Osteoblast (primary cell): ENCODE results near the gene MMRN2. TPM values are rescaled to one million over a fixed set of nuclear protein-coding genes. Genes with fewer than 3 reads are reported as not detected.

Experiments
- DNase-seq: peaks from one replicate; pipeline ENCODE4 v3.0.0; 2011; ENCODE audit warnings: low spot score, mixed read lengths; ENCODE audit not compliant: insufficient read length; ENCODE audit errors: missing footprints
- H2AFZ ChIP-seq: 2 replicates; pipeline ENCODE4 v1.6.0; 2011; ENCODE audit warnings: mild to moderate bottlenecking, low read length
- H3K27ac ChIP-seq: 2 replicates; pipeline ENCODE4 v1.5.1; 2011; ENCODE audit warnings: mild to moderate bottlenecking, low read depth, low read length, moderate library complexity
- H3K27me3 ChIP-seq: 2 replicates; pipeline ENCODE4 v1.6.0; 2012; ENCODE audit warnings: mild to moderate bottlenecking, control low read depth, inconsistent platforms, low read length, moderate library complexity; ENCODE audit not compliant: insufficient read depth
- H3K36me3 ChIP-seq: 2 replicates; pipeline ENCODE4 v1.5.1; 2011; ENCODE audit warnings: mild to moderate bottlenecking, low read length, control low read depth, moderate library complexity; ENCODE audit not compliant: insufficient read depth
- H3K4me1 ChIP-seq: 2 replicates; pipeline ENCODE4 v1.5.1; 2011; ENCODE audit warnings: mild to moderate bottlenecking, low read length, control low read depth, moderate library complexity; ENCODE audit not compliant: insufficient read depth
- H3K4me2 ChIP-seq: 2 replicates; pipeline ENCODE4 v1.6.0; 2011; ENCODE audit warnings: mild to moderate bottlenecking, low read length; ENCODE audit not compliant: insufficient read depth
- H3K4me3 ChIP-seq: fragments of 200-600 bp; sonication (generic); 3 replicates; pipeline ENCODE4 v1.5.1; 2012; ENCODE audit warnings: mild to moderate bottlenecking, low read length, inconsistent platforms; ENCODE audit not compliant: insufficient read depth
- H3K79me2 ChIP-seq: 2 replicates; pipeline ENCODE4 v1.6.0; 2012; ENCODE audit warnings: mild to moderate bottlenecking, low read length, control low read depth, inconsistent platforms; ENCODE audit not compliant: insufficient read depth
- H3K9me3 ChIP-seq: 2 replicates; pipeline ENCODE4 v1.5.1; 2011; ENCODE audit warnings: low read depth, low read length, control low read depth
- H4K20me1 ChIP-seq: 2 replicates; pipeline ENCODE4 v1.6.0; 2012; ENCODE audit warnings: mild to moderate bottlenecking, low read length, control low read depth; ENCODE audit not compliant: insufficient read depth
- total RNA-seq: library from RNA; depleted of rRNA; stranded (reverse); fragments of >200 nt; gene quantifications from 2 replicates; pipeline ENCODE4 v1.2.3, GENCODE V29; 2012
- TF ChIP-seq, protein P1 (sequence below): IDR thresholded peaks from 2 replicates; pipeline ENCODE4 v1.5.1; 2011; ENCODE audit warnings: mild to moderate bottlenecking, low read depth, low read length, moderate library complexity; ENCODE audit errors: extremely low read depth

The MMRN2 gene
- total RNA-seq, 1 donor, result 1.1 TPM

DNA sequence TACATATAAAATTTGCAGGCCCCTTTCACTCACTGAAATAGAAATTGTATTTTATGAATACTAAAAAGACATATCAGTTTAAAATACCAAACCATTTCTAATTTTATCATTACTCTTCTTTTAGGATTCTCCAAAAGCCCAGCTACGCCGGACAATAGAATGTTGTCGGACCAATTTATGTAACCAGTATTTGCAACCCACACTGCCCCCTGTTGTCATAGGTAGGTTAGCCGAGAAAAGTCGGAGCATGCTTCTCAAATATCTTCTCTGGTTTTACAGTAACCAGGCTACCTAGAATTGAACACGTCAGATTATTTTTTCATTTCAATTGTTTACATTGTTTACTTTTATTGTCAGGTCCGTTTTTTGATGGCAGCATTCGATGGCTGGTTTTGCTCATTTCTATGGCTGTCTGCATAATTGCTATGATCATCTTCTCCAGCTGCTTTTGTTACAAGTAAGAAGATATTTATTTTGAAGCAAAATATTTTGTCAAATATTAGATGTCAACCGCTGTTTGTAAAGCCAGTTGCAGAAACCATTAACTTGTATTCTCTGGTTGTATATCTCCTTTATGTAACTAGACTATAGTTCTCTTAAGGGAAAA lies 57.6 kb downstream of the MMRN2 start:
- no peaks in the 10 kb centered on the region for H3K9me3 ChIP-seq
- H3K4me2 ChIP-seq, result no peak overlapping the region
- DNase-seq, result no peak

DNA sequence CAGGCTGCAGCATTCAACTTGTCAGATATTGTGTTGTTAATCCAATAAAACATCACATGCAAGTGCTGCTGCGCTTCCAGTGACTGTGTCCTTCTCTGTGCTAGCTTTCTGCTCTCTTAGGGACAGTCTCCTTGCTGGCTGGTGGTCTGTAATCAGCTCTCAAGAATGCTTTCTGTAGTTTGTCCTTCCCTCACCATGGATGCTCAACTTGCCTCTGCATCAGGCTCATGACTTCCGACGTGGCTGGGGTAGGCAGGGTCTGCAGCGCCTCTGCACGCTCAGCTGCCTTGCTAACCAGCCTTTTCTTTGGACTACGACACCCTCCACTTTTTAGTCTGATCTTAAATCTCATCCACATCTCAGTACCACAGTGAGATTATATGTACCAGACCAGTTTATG lies 58.3 kb downstream of the MMRN2 start:
- H3K27ac ChIP-seq, result no peak overlapping the region
- H3K27me3 ChIP-seq, result no peaks in the 10 kb centered on the region
- TF ChIP-seq, protein P1, sequence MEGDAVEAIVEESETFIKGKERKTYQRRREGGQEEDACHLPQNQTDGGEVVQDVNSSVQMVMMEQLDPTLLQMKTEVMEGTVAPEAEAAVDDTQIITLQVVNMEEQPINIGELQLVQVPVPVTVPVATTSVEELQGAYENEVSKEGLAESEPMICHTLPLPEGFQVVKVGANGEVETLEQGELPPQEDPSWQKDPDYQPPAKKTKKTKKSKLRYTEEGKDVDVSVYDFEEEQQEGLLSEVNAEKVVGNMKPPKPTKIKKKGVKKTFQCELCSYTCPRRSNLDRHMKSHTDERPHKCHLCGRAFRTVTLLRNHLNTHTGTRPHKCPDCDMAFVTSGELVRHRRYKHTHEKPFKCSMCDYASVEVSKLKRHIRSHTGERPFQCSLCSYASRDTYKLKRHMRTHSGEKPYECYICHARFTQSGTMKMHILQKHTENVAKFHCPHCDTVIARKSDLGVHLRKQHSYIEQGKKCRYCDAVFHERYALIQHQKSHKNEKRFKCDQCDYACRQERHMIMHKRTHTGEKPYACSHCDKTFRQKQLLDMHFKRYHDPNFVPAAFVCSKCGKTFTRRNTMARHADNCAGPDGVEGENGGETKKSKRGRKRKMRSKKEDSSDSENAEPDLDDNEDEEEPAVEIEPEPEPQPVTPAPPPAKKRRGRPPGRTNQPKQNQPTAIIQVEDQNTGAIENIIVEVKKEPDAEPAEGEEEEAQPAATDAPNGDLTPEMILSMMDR, result no peak
- H3K79me2 ChIP-seq, result no peaks in the 10 kb centered on the region
- H3K4me3 ChIP-seq, result no peak overlapping the region
- DNase-seq, result no peak
- H2AFZ ChIP-seq, result no peak overlapping the region
- H3K4me2 ChIP-seq, result no peak overlapping the region
- H3K4me1 ChIP-seq, result no peaks in the 10 kb centered on the region
- no peaks in the 10 kb centered on the region for H3K9me3 ChIP-seq
- peaks cover 18% of the 10 kb centered on the region for H3K36me3 ChIP-seq
- H4K20me1 ChIP-seq, result no peaks in the 10 kb centered on the region

More for the DNA sequence above, 57.6 kb downstream of the MMRN2 start:
- Histone ChIP-seq H3K27me3 (no peaks in the 10 kb centered on the region), H4K20me1 (no peaks in the 10 kb centered on the region), H3K36me3 (peaks cover 22% of the 10 kb centered on the region), H3K79me2 (no peaks in the 10 kb centered on the region), H3K4me3 (no peak overlapping the region), H3K4me1 (no peaks in the 10 kb centered on the region), H3K27ac (no peak overlapping the region), H2AFZ (no peak overlapping the region)
- TF ChIP-seq, protein P1, result peak; percentile 82

DNA sequence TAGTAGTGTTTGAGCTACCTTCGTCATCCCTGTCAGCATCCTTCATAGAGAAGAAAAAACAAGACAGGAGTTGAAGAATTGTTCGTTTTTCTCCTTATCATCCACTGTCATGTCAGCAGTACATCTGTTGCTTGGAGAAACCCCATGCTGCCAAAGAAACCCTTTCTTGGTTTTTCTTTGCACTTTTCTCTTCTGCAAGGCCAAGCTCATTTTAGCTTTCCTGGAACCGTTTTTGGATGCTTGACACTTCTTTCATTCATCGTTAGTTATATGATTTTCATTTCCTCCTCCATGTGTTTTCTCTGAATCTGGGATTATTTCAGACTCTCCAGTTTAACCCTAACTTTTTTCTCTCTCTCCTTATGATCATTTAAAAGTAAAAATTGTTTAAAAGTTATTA lies 58.9 kb downstream of the MMRN2 start:
- Histone ChIP-seq H4K20me1 (no peaks in the 10 kb centered on the region), H3K27ac (no peak overlapping the region)

DNA sequence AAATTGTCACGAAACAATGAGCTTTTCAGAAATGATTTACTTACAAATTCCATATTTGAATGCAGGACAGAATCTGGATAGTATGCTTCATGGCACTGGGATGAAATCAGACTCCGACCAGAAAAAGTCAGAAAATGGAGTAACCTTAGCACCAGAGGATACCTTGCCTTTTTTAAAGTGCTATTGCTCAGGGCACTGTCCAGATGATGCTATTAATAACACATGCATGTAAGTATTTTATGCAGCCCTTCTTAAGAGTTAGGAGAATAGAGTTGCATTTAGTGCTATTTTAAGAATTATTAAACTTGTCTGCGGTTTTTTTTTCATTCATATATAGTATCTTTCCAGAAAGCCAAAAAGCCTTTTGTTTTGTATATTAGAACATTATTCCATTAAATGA lies 67.4 kb downstream of the MMRN2 start:
- Histone ChIP-seq H3K4me2 (no peak overlapping the region), H3K27me3 (no peaks in the 10 kb centered on the region), H3K36me3 (peaks cover 8% of the 10 kb centered on the region), H3K4me1 (peaks cover 10% of the 10 kb centered on the region), H3K79me2 (peaks cover 7% of the 10 kb centered on the region), H4K20me1 (peaks cover 10% of the 10 kb centered on the region), H3K27ac (no peak overlapping the region), H3K9me3 (no peaks in the 10 kb centered on the region), H3K4me3 (no peak overlapping the region), H2AFZ (no peak overlapping the region)
- TF ChIP-seq, protein P1, result no peak
- no peak for DNase-seq

More for the DNA sequence above, 58.9 kb downstream of the MMRN2 start:
- no peak overlapping the region for H2AFZ ChIP-seq
- H3K4me3 ChIP-seq, result no peak overlapping the region
- DNase-seq, result no peak
- no peaks in the 10 kb centered on the region for H3K4me1 ChIP-seq
- H3K36me3 ChIP-seq, result peaks cover 18% of the 10 kb centered on the region
- TF ChIP-seq, protein P1, result no peak
- no peaks in the 10 kb centered on the region for H3K9me3 ChIP-seq
- H3K79me2 ChIP-seq, result no peaks in the 10 kb centered on the region
- H3K27me3 ChIP-seq, result no peaks in the 10 kb centered on the region
- no peak overlapping the region for H3K4me2 ChIP-seq
